ENCODE measurements around the gene HEPHL1. TPM values are rescaled to one million over a fixed set of nuclear protein-coding genes. Genes with fewer than 3 reads are reported as not detected.

Gene HEPHL1
- total RNA-seq, 1 donor from 2014 or later: not detected

DNA sequence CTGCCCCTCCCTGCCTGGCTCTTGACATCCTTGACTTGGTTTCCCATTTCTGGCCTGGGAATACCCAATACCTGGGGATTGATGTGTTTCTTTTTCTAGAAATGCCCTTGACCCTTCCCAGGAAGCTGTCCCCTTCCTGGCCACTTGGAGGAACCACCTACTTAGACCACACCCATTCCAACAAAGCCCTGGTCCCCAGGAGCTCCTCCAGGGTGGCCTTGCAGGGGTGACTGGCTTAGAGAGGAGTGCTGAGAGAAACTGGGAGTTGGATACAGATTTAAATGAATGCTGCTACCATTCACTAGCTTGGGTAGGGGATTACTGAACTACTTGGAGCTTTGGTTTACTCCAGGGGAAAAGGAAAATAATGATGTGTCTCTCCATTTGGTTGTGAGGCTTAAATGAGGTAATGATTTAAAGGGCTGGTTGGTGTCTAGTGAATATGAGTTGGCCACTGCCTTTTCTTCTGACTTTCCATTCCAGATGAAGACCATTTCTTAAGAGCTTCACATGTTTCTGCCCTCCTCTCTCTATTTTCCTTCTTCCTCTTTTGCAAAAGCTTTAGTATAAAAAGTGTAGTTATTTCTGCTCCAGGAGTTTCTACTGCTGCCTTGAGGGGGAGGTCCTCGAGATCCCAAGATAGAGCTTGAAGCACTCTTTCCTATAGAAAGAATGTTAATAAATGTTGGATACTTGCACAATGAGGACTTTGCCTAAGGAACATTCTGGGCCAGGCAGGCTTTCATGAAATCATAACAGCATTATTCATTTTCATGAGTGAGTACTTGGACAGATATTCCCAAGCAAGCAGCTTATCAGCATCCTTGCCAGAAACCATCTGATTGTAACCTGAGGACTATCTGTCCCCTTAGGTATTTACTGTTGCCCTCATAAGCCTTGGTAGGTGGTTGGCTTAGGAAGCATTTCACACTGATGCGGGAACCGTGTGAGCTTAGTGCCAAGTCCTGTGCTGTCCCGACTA, 129.8 kb downstream of the HEPHL1 start:
- no peak overlapping the region for H3K4me3 ChIP-seq (ENCODE audit: insufficient read depth, low read depth, low read length)
- peaks cover 53% of the 10 kb centered on the region for H3K4me1 ChIP-seq (ENCODE audit: insufficient read depth, low read length)
- peak overlapping the region; percentile 66 for H3K27ac ChIP-seq (ENCODE audit: low read depth, low read length)
- no peak for FAIRE-seq
- no peaks in the 10 kb centered on the region for H3K27me3 Mint-ChIP-seq (ENCODE audit: low read depth, unreplicated experiment)
- no peak overlapping the region for H3K4me3 Mint-ChIP-seq (ENCODE audit: unreplicated experiment)
- H3K79me2 ChIP-seq (ENCODE audit: insufficient read depth, low read length): peaks cover 89% of the 10 kb centered on the region
- H3K9ac ChIP-seq (ENCODE audit: low read length): no peak overlapping the region
- peak overlapping the region; percentile 57 for H3K4me2 ChIP-seq (ENCODE audit: low read length)
- no peaks in the 10 kb centered on the region for H3K36me3 ChIP-seq (ENCODE audit: insufficient read depth, low read length)
- H2AFZ ChIP-seq (ENCODE audit: low read depth, low read length): no peak overlapping the region
- peaks cover 56% of the 10 kb centered on the region for H3K4me1 Mint-ChIP-seq (ENCODE audit: low read depth, unreplicated experiment)
- H4K20me1 ChIP-seq (ENCODE audit: insufficient read depth, low read length): peaks cover 90% of the 10 kb centered on the region
- peaks cover 3% of the 10 kb centered on the region for H3K36me3 Mint-ChIP-seq (ENCODE audit: low read depth, unreplicated experiment)
- H3K27me3 ChIP-seq (ENCODE audit: insufficient read depth, low read length): no peaks in the 10 kb centered on the region
- no peaks in the 10 kb centered on the region for H3K9me3 Mint-ChIP-seq (ENCODE audit: unreplicated experiment)
- TF ChIP-seq CTCF (IDR thresholded peaks at IDR 0.05; ENCODE audit: insufficient read depth, low read depth, low read length): no peak
- no peaks in the 10 kb centered on the region for H3K9me3 ChIP-seq (ENCODE audit: insufficient read depth, low read depth, low read length)
- DNase-seq (ENCODE audit: low read depth): no peak
- H3K27ac Mint-ChIP-seq (ENCODE audit: unreplicated experiment): no peak overlapping the region

DNA sequence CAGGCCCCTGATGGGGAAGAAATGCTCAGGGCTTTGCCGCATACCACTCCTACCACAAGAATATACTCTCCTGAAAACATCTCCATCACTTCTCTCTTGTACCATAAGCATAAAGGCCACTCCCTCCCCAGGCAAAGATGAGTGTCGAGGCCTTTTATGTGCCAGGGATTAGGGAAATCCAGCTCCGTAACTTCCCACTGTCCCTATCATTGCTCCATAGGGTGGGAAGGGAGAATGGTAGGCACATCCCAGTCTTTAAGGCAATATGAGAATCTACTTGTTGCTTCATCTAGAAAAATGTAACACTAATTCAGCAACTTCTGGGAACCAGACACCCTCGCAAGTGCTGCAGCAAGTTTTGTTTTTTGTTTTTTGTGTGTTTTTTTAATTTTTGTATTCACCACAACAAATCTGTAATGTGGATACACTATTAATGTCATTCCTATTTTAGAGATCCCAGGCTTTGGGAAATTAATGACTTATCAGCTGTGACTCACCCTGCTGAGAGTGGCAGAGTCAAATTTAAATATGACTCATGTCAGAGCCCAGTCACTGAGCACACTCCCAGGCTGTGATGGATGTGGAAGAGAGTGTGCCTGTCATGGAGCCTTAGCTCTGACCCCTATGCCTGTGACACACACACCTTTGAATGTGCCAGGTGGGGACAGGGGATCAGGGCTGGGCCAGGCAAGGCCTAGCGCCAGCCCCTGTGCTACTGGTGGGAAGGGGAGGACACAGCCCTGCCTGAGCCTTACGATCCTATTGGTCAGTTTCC, 130.9 kb downstream of the HEPHL1 start:
- Mint-ChIP-seq H3K4me1 (ENCODE audit: low read depth, unreplicated experiment) (peaks cover 52% of the 10 kb centered on the region), H3K9me3 (ENCODE audit: unreplicated experiment) (no peaks in the 10 kb centered on the region), H3K36me3 (ENCODE audit: low read depth, unreplicated experiment) (no peaks in the 10 kb centered on the region), H3K4me3 (ENCODE audit: unreplicated experiment) (peak overlapping the region; percentile 3), H3K27ac (ENCODE audit: unreplicated experiment) (peak overlapping the region; percentile 91), H3K27me3 (ENCODE audit: low read depth, unreplicated experiment) (no peaks in the 10 kb centered on the region)
- Histone ChIP-seq H3K27ac (ENCODE audit: low read depth, low read length) (peak overlapping the region; percentile 67), H4K20me1 (ENCODE audit: insufficient read depth, low read length) (peaks cover 86% of the 10 kb centered on the region), H3K36me3 (ENCODE audit: insufficient read depth, low read length) (no peaks in the 10 kb centered on the region), H3K4me2 (ENCODE audit: low read length) (peak overlapping the region; percentile 57), H3K9ac (ENCODE audit: low read length) (peak overlapping the region; percentile 30), H2AFZ (ENCODE audit: low read depth, low read length) (no peak overlapping the region), H3K4me3 (ENCODE audit: insufficient read depth, low read depth, low read length) (peak overlapping the region; percentile 2), H3K27me3 (ENCODE audit: insufficient read depth, low read length) (no peaks in the 10 kb centered on the region), H3K4me1 (ENCODE audit: insufficient read depth, low read length) (peaks cover 53% of the 10 kb centered on the region), H3K79me2 (ENCODE audit: insufficient read depth, low read length) (peaks cover 82% of the 10 kb centered on the region), H3K9me3 (ENCODE audit: insufficient read depth, low read depth, low read length) (no peaks in the 10 kb centered on the region)
- TF ChIP-seq CTCF (IDR thresholded peaks at IDR 0.05; ENCODE audit: insufficient read depth, low read depth, low read length) (no peak), EZH2 (IDR thresholded peaks at IDR 0.05; ENCODE audit: insufficient read depth, low read length) (no peak)
- FAIRE-seq (peak; percentile 82), DNase-seq (ENCODE audit: low read depth) (peak; percentile 86)
